SJSA1 (cell line): ENCODE measurements around the gene CADM1. TPM values are rescaled to one million over a fixed set of nuclear protein-coding genes. Genes with fewer than 3 reads are reported as not detected.
A peak's percentile ranks its signal among the peaks of the same experiment; 100 is the strongest.

ENCODE experiments used
- DNase-seq, 2 experiments: peaks; one replicate each; pipeline ENCODE4 v3.0.0-alpha.2; 2015 to 2020; ENCODE audit warnings: low spot score in 2 of 2, low read depth in 1 of 2
- H3K27ac ChIP-seq: fragments of 250-450 bp; sonication (Bioruptor Pico); 2 replicates; pipeline ENCODE4 v1.5.1; 2020; ENCODE audit warnings: mild to moderate bottlenecking, moderate library complexity
- H3K27me3 ChIP-seq: fragments of 250-450 bp; sonication (Bioruptor Pico); replicated peaks from 2 replicates; pipeline ENCODE4 v1.5.1; 2020; ENCODE audit warnings: mild to moderate bottlenecking, moderate library complexity
- H3K36me3 ChIP-seq: fragments of 250-450 bp; sonication (Bioruptor Pico); 2 replicates; pipeline ENCODE4 v1.5.1; 2020; ENCODE audit warnings: mild to moderate bottlenecking
- H3K4me1 ChIP-seq: fragments of 250-450 bp; sonication (Bioruptor Pico); replicated peaks from 2 replicates; pipeline ENCODE4 v1.6.1; 2021; ENCODE audit warnings: mild to moderate bottlenecking
- H3K4me3 ChIP-seq: fragments of 250-450 bp; sonication (Bioruptor Pico); 2 replicates; pipeline ENCODE4 v1.5.1; 2020; ENCODE audit warnings: mild to moderate bottlenecking
- H3K9me3 ChIP-seq: fragments of 250-450 bp; sonication (Bioruptor Pico); replicated peaks from 2 replicates; pipeline ENCODE4 v1.5.1; 2020; ENCODE audit warnings: mild to moderate bottlenecking
- total RNA-seq: library from RNA; depleted of rRNA; stranded (reverse); fragments of >200 nt; shearing (Covaris generic); gene quantifications from 2 replicates; pipeline ENCODE4 v1.2.3, GENCODE V29; 2014

The CADM1 gene
- total RNA-seq, 1 experiment from 2014 or later = 3.2 TPM

DNA sequence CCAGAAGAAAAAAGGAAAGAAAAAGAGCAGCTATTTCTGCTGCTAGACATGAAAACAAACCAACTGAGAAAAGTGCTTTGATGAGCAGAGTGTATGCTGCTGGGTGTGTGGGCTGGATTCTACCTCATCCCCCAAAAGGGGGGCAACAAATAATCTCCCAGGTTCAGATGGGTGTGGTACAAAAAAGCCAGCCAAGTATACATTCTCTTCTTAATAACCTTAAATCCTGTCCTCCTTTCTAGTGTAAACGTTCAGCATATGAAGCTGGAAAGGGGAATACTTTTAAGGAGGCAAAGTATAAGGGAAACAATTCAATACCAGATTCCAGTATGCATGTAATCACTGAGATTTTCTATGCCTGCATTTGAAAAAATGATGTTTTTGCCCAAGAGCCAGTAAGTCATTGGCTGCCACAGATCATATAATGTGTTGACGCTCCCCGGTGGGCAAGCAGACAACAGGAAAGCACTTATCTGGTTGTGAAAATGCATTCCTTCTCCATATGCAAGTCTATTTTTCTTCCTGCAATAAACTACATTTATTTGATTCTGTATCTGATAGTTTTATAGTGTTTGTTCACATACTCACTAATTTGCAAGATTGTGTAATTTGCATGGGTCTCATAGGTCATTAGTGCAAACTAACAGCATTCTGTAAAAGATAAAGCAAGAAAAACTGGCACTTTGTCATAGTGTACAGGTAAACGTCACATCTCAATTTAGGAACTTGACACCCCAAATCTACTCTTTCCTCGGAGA lies 201.1 kb downstream of the CADM1 start:
- no peak overlapping the region for H3K4me3 ChIP-seq
- H3K36me3 ChIP-seq = no peaks in the 10 kb centered on the region
- no peaks in the 10 kb centered on the region for H3K27me3 ChIP-seq
- no peak overlapping the region for H3K27ac ChIP-seq
- H3K4me1 ChIP-seq = no peaks in the 10 kb centered on the region
- H3K9me3 ChIP-seq = no peaks in the 10 kb centered on the region
- DNase-seq = no peak

GRCh38 chr11:115300660-115301428 lies 203.4 kb downstream of the CADM1 start:
- no peak overlapping the region for H3K4me3 ChIP-seq
- H3K9me3 ChIP-seq = no peaks in the 10 kb centered on the region
- no peaks in the 10 kb centered on the region for H3K4me1 ChIP-seq
- H3K27me3 ChIP-seq = no peaks in the 10 kb centered on the region
- no peak overlapping the region for H3K27ac ChIP-seq
- no peaks in the 10 kb centered on the region for H3K36me3 ChIP-seq
- no peak for DNase-seq

DNA sequence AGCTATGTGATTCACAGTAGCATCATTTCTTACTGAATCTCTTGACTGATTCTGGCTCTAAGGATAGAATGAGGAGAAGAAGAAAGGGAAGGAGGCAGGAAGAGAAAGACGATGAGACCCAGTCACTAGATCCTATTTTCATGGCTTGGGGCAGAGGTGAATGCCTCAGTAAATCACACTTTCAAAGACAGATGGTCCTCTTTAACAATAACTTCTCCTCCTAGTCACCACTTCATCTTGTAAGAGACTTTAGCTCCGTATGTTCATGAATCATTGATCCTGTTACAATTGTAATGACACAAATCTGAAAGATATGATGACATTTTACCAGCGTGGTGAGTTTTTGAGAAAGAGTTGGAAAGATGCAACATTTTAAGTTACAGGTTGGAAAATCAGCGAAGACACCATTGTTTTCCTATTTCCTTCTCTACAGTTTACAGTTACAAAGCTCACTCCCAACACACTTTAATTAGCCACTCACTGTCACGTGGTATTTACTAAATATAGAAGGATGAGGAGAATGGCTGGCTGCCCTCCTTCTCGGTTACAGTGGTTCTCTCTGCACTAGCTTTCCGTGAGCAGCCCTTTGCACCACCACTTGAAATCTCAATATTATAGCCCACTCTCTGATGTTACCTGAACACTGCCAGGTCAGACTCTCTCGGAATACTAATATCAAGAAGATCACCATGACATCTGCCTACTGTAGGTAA lies 205.8 kb downstream of the CADM1 start:
- H3K9me3 ChIP-seq = no peaks in the 10 kb centered on the region
- no peak for DNase-seq
- H3K27ac ChIP-seq = no peak overlapping the region

DNA sequence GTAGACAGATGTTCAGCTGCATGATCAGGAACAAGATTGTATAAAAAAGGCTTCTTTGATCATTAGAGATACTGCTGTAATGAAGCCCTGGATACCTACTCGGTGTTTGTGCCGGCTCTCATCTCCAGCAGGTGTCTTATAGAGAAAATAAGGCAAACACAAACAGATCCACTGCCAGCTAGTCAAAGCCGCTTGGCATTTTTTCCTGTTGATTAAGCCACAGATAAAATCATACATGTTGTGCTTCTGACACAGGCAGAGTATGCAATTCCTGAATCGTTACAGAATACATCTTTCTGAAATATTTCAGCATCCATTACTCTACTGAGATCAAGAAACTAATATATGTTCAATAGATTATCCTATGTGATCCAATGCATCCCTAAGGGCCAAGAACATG lies 206.9 kb downstream of the CADM1 start:
- Histone ChIP-seq H3K4me3 (no peak overlapping the region), H3K36me3 (no peaks in the 10 kb centered on the region), H3K27me3 (no peaks in the 10 kb centered on the region), H3K9me3 (no peaks in the 10 kb centered on the region), H3K27ac (no peak overlapping the region), H3K4me1 (no peaks in the 10 kb centered on the region)
- no peak for DNase-seq

More for the DNA sequence above, 205.8 kb downstream of the CADM1 start:
- Histone ChIP-seq H3K4me3 (no peak overlapping the region), H3K36me3 (no peaks in the 10 kb centered on the region), H3K27me3 (no peaks in the 10 kb centered on the region), H3K4me1 (no peaks in the 10 kb centered on the region)

- Histone ChIP-seq H3K4me1 (no peaks in the 10 kb centered on the region), H3K27me3 (no peaks in the 10 kb centered on the region), H3K9me3 (no peaks in the 10 kb centered on the region), H3K36me3 (no peaks in the 10 kb centered on the region), H3K4me3 (no peak overlapping the region), H3K27ac (no peak overlapping the region)
- no peak for DNase-seq
Observed at GRCh38 chr11:115291325-115291724, 212.9 kb downstream of the CADM1 start.

DNA sequence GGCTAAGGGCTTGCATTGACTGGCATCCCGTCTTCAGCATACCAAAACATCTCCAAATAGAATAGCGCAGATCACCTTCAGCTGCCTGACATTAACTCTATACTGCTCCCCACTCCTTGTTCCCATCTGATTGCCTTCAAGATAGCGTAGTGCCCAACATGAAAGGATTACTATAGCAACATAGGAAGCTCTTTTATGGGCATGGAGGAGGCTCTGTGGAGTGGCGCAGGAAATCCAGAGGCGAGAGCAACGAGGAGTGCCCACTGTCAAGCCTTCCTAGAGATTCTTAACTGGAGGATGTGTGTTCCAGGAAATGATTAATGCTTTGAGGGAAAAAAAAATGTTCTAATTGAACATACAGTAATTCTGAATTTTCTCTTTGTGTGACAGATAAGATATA lies 213.3 kb downstream of the CADM1 start:
- no peak overlapping the region for H3K27ac ChIP-seq
- DNase-seq = no peak
- no peak overlapping the region for H3K4me3 ChIP-seq
- no peaks in the 10 kb centered on the region for H3K27me3 ChIP-seq
- no peaks in the 10 kb centered on the region for H3K9me3 ChIP-seq
- no peaks in the 10 kb centered on the region for H3K36me3 ChIP-seq
- no peaks in the 10 kb centered on the region for H3K4me1 ChIP-seq

GRCh38 chr11:115290479-115290878 lies 213.7 kb downstream of the CADM1 start:
- Histone ChIP-seq H3K4me3 (no peak overlapping the region), H3K4me1 (no peaks in the 10 kb centered on the region), H3K27ac (no peak overlapping the region), H3K36me3 (no peaks in the 10 kb centered on the region), H3K27me3 (no peaks in the 10 kb centered on the region), H3K9me3 (no peaks in the 10 kb centered on the region)
- DNase-seq = no peak

- H3K9me3 ChIP-seq = no peaks in the 10 kb centered on the region
- H3K4me3 ChIP-seq = no peak overlapping the region
- no peak overlapping the region for H3K27ac ChIP-seq
- H3K4me1 ChIP-seq = peaks cover 6% of the 10 kb centered on the region
- H3K27me3 ChIP-seq = no peaks in the 10 kb centered on the region
- DNase-seq = no peak
- H3K36me3 ChIP-seq = no peaks in the 10 kb centered on the region
Observed at GRCh38 chr11:115287266-115287665, 216.9 kb downstream of the CADM1 start.

GRCh38 chr11:115286614-115287013 lies 217.6 kb downstream of the CADM1 start:
- no peak for DNase-seq
- Histone ChIP-seq H3K27me3 (no peaks in the 10 kb centered on the region), H3K4me3 (no peak overlapping the region), H3K27ac (no peak overlapping the region), H3K9me3 (no peaks in the 10 kb centered on the region), H3K4me1 (peaks cover 12% of the 10 kb centered on the region), H3K36me3 (no peaks in the 10 kb centered on the region)

DNA sequence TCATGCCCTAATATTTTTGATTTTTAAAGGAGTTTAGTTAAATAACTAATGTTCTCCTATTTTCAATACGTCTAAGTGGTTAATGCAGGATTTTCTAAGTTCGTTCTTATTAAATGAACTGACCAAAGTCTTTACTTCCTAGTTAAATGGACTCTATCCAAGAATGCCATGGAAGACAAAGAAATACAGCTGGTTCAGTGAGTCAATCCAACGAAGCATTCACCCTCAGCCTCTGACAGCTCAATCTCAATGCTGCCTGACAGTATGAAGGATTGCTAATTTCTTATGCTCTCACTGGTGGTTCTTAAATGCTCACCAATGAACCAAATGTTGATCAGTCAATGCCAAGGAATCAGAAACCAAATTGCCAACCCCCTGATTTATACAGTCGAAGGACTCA lies 219.4 kb downstream of the CADM1 start:
- Histone ChIP-seq H3K4me1 (peaks cover 27% of the 10 kb centered on the region), H3K9me3 (no peaks in the 10 kb centered on the region), H3K27me3 (no peaks in the 10 kb centered on the region), H3K4me3 (no peak overlapping the region), H3K36me3 (no peaks in the 10 kb centered on the region), H3K27ac (no peak overlapping the region)
- DNase-seq = no peak

DNA sequence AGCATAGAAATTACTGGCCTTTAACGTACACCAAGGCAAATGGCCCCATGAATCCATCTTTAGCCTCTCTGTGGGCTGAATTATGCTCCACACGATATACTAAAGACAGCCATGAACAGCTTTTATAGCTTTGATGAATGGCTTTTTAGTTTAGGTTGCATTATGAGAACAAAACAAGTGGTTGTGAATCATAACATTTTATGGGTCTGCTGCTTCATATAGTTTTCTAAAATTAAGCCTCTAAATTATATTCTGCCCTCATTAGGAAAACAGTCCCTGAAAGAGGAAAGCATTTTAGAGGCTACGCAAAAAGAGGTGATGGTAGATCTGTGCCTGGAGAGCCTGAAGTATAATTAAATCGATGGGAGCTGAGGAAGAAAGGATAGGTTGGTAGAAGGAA lies 221.3 kb downstream of the CADM1 start:
- H3K27ac ChIP-seq = no peak overlapping the region

GRCh38 chr11:115280775-115281174 lies 223.4 kb downstream of the CADM1 start:
- H3K36me3 ChIP-seq = no peaks in the 10 kb centered on the region
- peak overlapping the region; percentile 94 for H3K27ac ChIP-seq
- no peak overlapping the region for H3K4me3 ChIP-seq
- H3K4me1 ChIP-seq = peaks cover 39% of the 10 kb centered on the region
- H3K27me3 ChIP-seq = no peaks in the 10 kb centered on the region
- DNase-seq = no peak
- no peaks in the 10 kb centered on the region for H3K9me3 ChIP-seq

More for the DNA sequence above, 221.3 kb downstream of the CADM1 start:
- Histone ChIP-seq H3K27me3 (no peaks in the 10 kb centered on the region), H3K36me3 (no peaks in the 10 kb centered on the region), H3K9me3 (no peaks in the 10 kb centered on the region), H3K4me1 (peaks cover 39% of the 10 kb centered on the region), H3K4me3 (no peak overlapping the region)
- DNase-seq = no peak

DNA sequence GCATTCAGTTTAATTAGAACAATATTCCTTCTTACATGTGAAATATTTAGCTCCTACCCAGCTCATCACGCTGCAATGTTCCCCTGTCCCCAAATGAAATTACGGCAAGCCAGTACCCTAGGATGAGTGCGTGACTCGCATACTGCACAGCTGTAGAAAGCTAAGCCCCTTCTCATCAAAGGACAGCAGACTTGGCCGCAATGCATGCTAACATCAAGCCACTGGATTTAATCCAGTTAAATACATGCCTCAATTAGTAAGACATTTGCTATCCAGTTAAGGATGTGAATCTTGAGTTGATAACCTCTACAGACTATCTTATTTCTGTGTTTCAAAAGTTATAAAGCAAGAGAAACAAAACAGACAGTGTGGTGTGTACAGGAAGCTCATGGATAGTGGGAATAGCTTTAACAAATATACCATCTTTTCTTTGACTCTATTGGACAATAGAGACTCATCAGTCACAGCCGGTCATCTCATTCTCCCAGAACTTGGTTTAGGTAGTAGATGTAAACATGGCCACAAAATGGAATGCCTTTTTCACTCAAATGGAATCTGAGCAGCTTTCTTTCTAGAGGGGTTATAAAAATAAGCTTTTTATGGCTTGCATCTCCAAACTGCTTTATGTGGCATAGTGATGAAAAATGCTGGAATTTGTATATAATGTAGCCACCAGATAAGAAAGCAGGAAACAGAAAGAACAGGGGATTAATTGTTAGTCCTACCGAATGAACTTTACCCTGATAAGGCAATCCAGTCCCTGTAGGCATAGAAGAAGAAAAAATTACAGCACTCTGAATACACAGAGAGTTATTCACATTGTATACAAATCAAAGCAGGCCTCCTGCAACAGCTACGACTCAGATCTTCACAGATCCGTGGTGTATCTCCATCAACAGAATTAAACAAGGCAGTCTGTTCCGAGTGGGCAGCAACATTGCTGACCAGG lies 224.1 kb downstream of the CADM1 start:
- Histone ChIP-seq H3K9me3 (no peaks in the 10 kb centered on the region), H3K27ac (peak overlapping the region; percentile 94), H3K27me3 (no peaks in the 10 kb centered on the region), H3K36me3 (no peaks in the 10 kb centered on the region), H3K4me3 (no peak overlapping the region), H3K4me1 (peaks cover 39% of the 10 kb centered on the region)
- DNase-seq = peak; percentile 54 to 83
